Activated CD8-positive, alpha-beta memory T cell treated with anti-CD3 and anti-CD28 coated beads for 48 hours (primary cell): Measurements from ENCODE around the gene RSU1.

Experiments
- DNase-seq, 3 experiments: peaks; one replicate each; pipeline ENCODE4 v3.0.0-alpha.2; 2020; ENCODE audit warnings: low read depth in 2 of 3, low spot score in 2 of 3

The RSU1 gene

DNA sequence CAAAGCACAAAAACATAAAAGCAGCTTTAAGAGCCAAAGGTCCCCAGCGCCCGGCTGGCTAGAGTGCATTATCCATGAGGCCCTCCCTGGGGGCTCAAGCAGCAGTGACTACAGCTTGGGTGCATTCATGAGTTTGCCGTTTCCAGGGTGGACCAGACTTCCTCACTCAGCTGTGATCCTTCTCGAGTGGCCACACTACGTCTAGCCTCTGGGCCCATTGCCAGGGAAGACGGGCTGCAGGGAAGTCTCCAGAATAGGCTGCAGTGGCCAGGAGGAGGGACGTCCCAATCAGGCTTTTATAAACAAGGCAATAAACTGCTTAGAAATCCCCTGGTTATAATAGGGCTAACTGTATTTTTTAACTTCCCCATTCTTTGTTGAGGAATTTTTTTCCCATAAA is 206.2 kb downstream of the RSU1 start:
- no peak for DNase-seq

GRCh38 chr10:16609211-16609610 is 208.0 kb downstream of the RSU1 start:
- DNase-seq = no peak

DNA sequence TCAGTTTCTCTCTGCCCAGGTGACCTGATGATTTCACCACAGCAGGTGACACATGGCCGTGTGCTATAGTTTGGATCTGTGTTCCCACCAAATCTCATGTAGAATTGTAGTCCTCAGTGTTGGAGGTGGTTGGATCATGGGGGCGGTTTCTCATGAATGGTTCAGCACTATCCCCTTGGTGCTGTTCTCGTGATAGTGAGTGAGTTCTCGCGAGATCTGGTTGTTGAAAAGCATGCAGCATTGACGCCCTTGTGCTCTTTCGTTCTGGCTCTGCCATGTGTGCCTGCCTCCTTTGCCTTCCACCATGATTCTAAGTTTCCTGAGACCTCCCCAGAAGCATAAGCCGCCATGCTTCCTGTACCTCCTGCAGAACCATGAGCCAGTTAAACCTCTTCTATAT is 210.3 kb downstream of the RSU1 start:
- no peak for DNase-seq

DNA sequence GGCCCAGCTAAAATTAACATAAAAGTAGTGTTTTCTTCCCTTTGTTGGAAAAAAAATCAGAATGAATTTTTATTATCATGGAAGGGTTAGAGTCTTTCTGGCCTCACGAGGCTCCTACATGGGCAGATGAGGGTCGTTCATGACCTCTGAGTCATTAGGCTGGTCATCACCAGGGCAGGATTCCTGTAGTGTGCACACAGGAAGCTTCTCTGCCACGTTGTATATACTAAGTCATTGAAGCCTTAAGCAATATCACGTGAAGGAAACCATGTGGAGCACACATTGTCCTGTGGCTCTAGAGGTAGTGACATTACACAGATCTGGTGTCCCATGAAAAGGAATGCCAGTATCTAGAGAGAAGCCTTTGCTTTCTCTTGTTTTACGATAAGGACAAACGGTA is 210.8 kb downstream of the RSU1 start:
- no peak for DNase-seq

DNA sequence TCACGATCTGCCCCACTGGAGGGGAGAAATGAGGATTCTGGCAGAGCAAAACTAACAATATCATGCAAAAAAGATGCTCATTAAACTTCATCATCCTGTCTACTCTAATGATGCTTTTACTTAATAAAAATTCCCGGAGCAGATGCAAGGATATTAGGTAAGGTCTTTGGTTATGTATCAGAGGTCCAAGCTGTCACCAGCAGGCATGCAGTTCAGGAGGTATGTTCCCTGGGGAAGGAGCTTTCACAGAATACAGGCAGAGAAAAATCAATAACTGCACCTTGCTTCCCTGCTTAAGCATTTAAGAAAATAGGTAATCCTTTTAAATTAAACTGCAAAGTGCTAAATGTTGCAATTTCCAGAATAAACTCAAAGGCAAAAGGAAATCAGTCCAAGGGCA is 213.9 kb downstream of the RSU1 start:
- no peak for DNase-seq

GRCh38 chr10:16602104-16602775 is 215.0 kb downstream of the RSU1 start:
- DNase-seq = no peak

GRCh38 chr10:16599662-16600061 is 217.6 kb downstream of the RSU1 start:
- no peak for DNase-seq

GRCh38 chr10:16597656-16598055 is 219.6 kb downstream of the RSU1 start:
- DNase-seq = no peak

GRCh38 chr10:16592378-16592777 is 224.8 kb downstream of the RSU1 start:
- no peak for DNase-seq

GRCh38 chr10:16586358-16587138 is 230.7 kb downstream of the RSU1 start:
- no peak for DNase-seq

DNA sequence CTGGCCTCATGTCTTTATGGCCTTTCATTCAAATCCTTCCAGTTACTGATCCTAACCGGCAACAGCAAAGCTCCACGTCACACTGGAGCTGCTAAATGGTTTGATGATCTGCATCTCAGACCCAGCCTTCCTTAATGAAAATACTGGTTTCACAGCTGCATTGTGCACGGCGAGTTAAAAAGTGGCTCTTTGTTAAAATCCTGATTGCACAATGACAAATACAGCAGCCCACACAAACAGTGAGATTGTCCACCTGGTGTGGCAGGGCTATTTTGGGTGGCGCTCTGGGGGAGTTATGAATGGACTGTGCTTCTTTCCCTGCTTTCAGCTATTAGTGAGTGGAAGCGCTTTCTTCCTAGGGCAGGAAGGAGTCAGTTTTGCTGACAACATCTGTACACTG is 232.1 kb downstream of the RSU1 start:
- no peak for DNase-seq

- no peak for DNase-seq
Measured at GRCh38 chr10:16583382-16583781, 233.8 kb downstream of the RSU1 start.

GRCh38 chr10:16581202-16581601 is 236.0 kb downstream of the RSU1 start:
- no peak for DNase-seq

DNA sequence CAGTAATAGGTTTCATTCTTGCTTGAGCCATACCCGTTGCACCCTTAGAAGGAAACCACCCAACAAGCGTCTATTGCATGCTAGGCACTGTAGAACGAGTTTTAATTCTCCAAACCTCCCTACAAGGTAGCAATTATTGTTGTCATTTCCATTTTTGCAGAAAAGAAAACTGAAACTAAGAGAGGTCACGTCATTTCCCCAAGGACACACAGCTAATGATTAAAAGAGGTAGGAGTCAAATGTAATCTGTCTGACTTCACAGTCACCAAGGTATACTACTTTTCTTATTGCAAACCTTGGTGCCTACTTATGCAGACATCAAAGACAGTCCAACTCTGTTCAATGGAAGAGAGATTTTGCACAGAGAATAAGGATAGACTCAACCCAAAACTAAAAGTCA is 246.5 kb downstream of the RSU1 start:
- no peak for DNase-seq

GRCh38 chr10:16566202-16566805 is 250.9 kb downstream of the RSU1 start:
- DNase-seq = no peak

GRCh38 chr10:16565604-16566003 is 251.6 kb downstream of the RSU1 start:
- no peak for DNase-seq

- no peak for DNase-seq
Measured at GRCh38 chr10:16562891-16563290, 254.3 kb downstream of the RSU1 start.

DNA sequence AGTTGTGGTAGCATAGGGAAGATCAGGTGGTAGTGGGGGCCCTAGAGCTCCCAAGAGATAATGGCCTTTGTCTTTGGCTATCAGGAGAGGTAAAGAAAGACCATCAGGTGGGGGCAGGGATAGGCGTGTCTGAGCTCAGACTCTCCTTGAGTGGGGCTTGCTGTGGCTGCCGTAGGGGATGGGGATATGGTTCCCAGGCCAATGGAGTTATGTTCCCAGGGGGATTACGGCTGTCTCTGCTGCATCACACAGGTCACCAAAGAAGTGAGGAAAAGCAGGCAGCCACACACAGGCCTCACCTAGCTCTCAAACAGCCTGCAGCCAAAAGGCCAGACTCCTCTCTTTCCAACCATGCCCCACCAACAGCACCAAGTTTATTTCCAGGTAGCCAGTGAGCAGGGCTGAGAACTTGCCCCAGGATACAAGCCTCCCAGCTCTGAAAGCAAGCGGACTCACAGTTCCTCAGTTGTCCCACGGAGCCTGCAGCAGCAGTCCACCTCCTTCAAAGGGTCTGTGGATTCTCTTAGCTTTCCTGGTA is 257.9 kb downstream of the RSU1 start:
- DNase-seq = no peak

- no peak for DNase-seq
Measured at GRCh38 chr10:16547973-16548372, 269.3 kb downstream of the RSU1 start.

DNA sequence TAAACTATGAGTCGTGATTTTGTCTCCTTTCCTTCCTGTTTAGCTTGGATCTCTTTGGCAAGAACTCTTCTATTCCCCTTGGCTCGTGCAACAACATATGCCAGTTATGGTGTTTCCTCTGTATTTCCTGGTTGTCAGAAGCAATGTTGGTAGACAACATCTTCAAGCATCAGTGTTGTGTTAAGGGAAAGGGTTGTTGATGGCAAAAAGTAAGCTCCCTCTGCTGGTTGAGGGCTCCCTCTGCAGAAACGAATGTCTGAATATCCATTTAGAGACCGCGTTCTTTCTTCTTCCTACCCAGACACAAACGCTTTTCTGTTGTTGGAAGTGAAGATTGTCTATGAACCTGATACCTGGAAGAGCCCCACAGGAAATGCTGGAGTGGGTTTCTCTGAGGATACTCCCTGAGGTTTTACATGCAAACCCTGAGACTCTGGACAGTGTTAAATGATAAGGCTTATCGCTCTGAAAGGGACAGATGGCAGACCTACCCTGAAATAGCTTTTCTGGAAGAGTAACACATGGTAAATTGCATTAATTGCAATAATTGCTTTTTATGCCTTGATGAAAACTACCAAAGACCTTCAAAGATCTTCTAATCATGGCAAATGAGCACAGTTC is 272.0 kb downstream of the RSU1 start:
- DNase-seq = no peak

- no peak for DNase-seq
Measured at GRCh38 chr10:16544591-16544990, 272.6 kb downstream of the RSU1 start.

GRCh38 chr10:16544099-16544498 is 273.1 kb downstream of the RSU1 start:
- DNase-seq = no peak
